NCI-H82 treated with DMSO at 0.1 percent for 48 hours (cell line): Measurements from ENCODE around the gene TCTA.
A peak's percentile ranks its signal among the peaks of the same experiment; 100 is the strongest.

Experiments used
- DNase-seq: peaks from one replicate; lab custom pipeline; 2025; ENCODE audit not compliant: unreplicated experiment; lab: John Stamatoyannopoulos, UW

TCTA gene

GRCh38 chr3:49456466-49456865 is 44.2 kb downstream of the TCTA start:
- no peak for DNase-seq

- no peak for DNase-seq
Measured at GRCh38 chr3:49460188-49460890, 48.1 kb downstream of the TCTA start.

- DNase-seq = no peak
Measured at GRCh38 chr3:49460956-49461355, 48.7 kb downstream of the TCTA start.

DNA sequence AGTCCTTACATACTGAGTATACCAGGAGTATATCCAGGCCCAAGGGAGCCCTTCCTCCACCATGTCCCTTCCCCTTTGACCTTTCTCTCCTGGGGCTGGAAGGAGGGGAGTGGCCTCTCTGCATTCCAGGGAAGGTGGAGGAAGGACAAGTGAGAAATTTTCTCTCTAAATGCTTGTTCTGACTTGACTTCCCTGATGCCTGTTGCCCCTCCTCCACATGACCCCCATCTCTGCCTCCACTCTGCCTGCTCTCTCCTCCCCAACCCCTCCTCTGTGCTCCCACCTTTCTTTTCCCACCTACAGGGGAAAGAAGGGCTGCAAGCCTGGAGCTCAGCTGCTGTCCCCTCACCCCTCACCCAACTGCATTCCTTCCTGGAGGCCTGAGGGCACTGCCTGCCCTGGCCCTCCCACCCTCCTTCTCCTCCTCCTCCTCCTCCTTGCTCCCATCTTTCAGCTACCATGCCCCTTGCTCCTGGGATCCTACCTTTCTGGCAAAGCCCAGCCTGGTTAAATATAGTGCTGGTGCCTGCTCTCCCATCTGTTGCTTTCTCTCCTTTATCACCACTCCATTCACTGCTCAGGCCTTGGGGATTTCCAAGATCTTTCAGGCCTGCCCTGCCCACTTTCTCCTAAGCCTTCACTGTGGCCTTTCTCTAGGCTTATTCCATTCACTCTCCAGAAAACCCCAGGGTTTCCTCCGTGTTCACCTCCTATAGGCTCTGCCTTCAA is 49.4 kb downstream of the TCTA start:
- DNase-seq = peak; percentile 28

- no peak for DNase-seq
Measured at GRCh38 chr3:49462222-49462621, 50.0 kb downstream of the TCTA start.

DNA sequence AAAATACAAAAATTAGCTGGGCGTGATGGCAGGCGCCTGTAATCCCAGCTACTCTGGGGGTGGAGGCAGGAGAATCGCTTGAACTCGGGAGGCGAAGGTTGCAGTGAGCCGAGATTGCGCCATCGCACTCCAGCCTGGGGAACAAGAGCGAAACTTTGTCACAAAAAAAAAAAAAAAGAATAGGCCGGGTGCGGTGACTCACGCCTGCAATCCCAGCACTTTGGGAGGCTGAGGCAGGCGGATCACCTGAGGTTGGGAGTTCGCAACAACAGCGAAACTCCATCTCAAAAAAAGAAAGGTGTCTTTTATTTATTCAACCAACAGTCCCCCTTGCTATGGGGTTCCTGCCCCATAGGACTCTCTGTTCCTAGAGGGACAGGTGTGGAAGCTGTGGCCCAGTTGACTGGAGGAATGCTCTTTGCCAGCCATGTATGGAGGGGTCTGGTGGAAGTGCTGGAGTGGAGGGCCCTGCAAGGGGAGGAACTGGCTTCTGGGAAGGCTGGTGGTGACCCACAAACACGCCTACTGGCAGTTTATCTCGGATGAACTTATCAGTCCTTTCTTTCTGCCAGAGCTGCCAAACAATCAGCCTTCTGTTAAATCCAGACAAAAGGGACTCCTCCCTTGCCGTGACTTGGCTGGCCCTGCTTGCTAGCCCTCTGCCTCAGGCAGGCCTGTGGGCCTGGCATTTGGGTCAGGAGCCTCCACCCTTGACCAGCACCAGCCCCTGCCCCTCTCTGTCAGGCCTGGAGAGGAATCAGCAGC is 53.2 kb downstream of the TCTA start:
- no peak for DNase-seq
